ENCODE data around the gene SOCS3. TPM values are rescaled to one million over a fixed set of nuclear protein-coding genes. Genes with fewer than 3 reads are reported as not detected.

SOCS3 gene
- total RNA-seq, 2 donors from 2014 or later: 10.6 to 59.6 TPM

- intact Hi-C loops (cut with DNase I): loop anchor here (5.0 kb wide), 2 partner anchors 61 to 74 kb away; no protein-coding TSS in a partner anchor
- H3K9me3 ChIP-seq: no peaks in the 10 kb centered on the region
- no peaks in the 10 kb centered on the region for H3K36me3 ChIP-seq
- no peak for TF ChIP-seq POLR2A (IDR thresholded peaks at IDR 0.05)
- no peak for TF ChIP-seq CTCF (IDR thresholded peaks at IDR 0.05)
- no peak for TF ChIP-seq POLR2AphosphoS5 (IDR thresholded peaks at IDR 0.05)
- no peak for DNase-seq (ENCODE audit: low spot score)
- peaks cover 5% of the 10 kb centered on the region for H3K4me1 ChIP-seq (replicated peaks)
- no peak overlapping the region for H3K4me3 ChIP-seq
- H3K27ac ChIP-seq: peak overlapping the region in 1 of 2 donors; percentile 69
- WGBS: 75% methylated on average over 12 of the region's 12 CpGs
- no peaks in the 10 kb centered on the region for H3K27me3 ChIP-seq (replicated peaks; ENCODE audit: insufficient read depth)
Measured at GRCh38 chr17:78361225-78361701, 1.4 kb upstream of the SOCS3 start.

GRCh38 chr17:78360371-78361224, 721 bp upstream of the SOCS3 start:
- peak; percentile 89 for DNase-seq (ENCODE audit: low spot score)
- no peaks in the 10 kb centered on the region for H3K27me3 ChIP-seq (replicated peaks; ENCODE audit: insufficient read depth)
- intact Hi-C loops (cut with DNase I): loop anchor here (5.0 kb wide), 2 partner anchors 62 to 73 kb away; no protein-coding TSS in a partner anchor
- TF ChIP-seq POLR2A (IDR thresholded peaks at IDR 0.05): peak; percentile 5
- peak; percentile 77 to 98 (median 88) for TF ChIP-seq CTCF (IDR thresholded peaks at IDR 0.05)
- TF ChIP-seq POLR2AphosphoS5 (IDR thresholded peaks at IDR 0.05): peak; percentile 63
- H3K27ac ChIP-seq: peak overlapping the region; percentile 69 to 82
- peak overlapping the region; percentile 43 to 59 for H3K4me3 ChIP-seq
- H3K9me3 ChIP-seq: no peaks in the 10 kb centered on the region
- WGBS: 4% methylated on average over 45 of the region's 49 CpGs
- no peaks in the 10 kb centered on the region for H3K36me3 ChIP-seq
- H3K4me1 ChIP-seq (replicated peaks): peaks cover 7% of the 10 kb centered on the region

GRCh38 chr17:78359321-78359996, 418 bp downstream of the SOCS3 start:
- WGBS: under 1% methylated on average over 52 of the region's 70 CpGs
- H3K4me1 ChIP-seq (replicated peaks): peaks cover 7% of the 10 kb centered on the region
- intact Hi-C loops (cut with DNase I): no loop called here

GRCh38 chr17:78358538-78359320, 1.1 kb downstream of the SOCS3 start:
- Histone ChIP-seq H3K27me3 (replicated peaks; ENCODE audit: insufficient read depth) (no peaks in the 10 kb centered on the region), H3K4me3 (peak overlapping the region; percentile 43 to 59), H3K9me3 (no peaks in the 10 kb centered on the region), H3K27ac (peak overlapping the region; percentile 69 to 82), H3K4me1 (replicated peaks) (peaks cover 7% of the 10 kb centered on the region), H3K36me3 (no peaks in the 10 kb centered on the region)
- intact Hi-C loops (cut with DNase I): no loop called here
- 16% methylated on average over 58 of the region's 72 CpGs for WGBS
- no peak for DNase-seq (ENCODE audit: low spot score)
- no peak for TF ChIP-seq POLR2A (IDR thresholded peaks at IDR 0.05)
- no peak for TF ChIP-seq CTCF (IDR thresholded peaks at IDR 0.05)
- TF ChIP-seq POLR2AphosphoS5 (IDR thresholded peaks at IDR 0.05): no peak

More at GRCh38 chr17:78359321-78359996, 418 bp downstream of the SOCS3 start:
- Histone ChIP-seq H3K36me3 (no peaks in the 10 kb centered on the region), H3K4me3 (peak overlapping the region; percentile 43 to 59), H3K27ac (peak overlapping the region; percentile 69 to 82), H3K27me3 (replicated peaks; ENCODE audit: insufficient read depth) (no peaks in the 10 kb centered on the region), H3K9me3 (no peaks in the 10 kb centered on the region)
- TF ChIP-seq POLR2A (IDR thresholded peaks at IDR 0.05) (no peak), POLR2AphosphoS5 (IDR thresholded peaks at IDR 0.05) (no peak), CTCF (IDR thresholded peaks at IDR 0.05) (no peak)
- DNase-seq (ENCODE audit: low spot score): no peak

Data from prostate gland (tissue), 2 donors.